Panc1 (cell line): Measurements from ENCODE around the gene HINT2. TPM values are rescaled to one million over a fixed set of nuclear protein-coding genes. Genes with fewer than 3 reads are reported as not detected.

Source experiments
- total RNA-seq: library from RNA; stranded (reverse); gene quantifications from one replicate; pipeline ENCODE4 v1.2.1, GENCODE V29; 2021; ENCODE audit not compliant: unreplicated experiment

HINT2 gene
- total RNA-seq, 1 experiment from 2014 or later: 75.6 TPM

Other genes with a start within 250 kb of the HINT2 start
- 55.0 TPM for gene TESK1, start 209.8 kb downstream of the HINT2 start, total RNA-seq
- 0.72 TPM for gene CD72, start 196.6 kb downstream of the HINT2 start, total RNA-seq
- not detected for gene SIT1, start 164.1 kb downstream of the HINT2 start, total RNA-seq
- 29,896 TPM for gene RMRP, start 157.0 kb downstream of the HINT2 start, total RNA-seq
- 39.9 TPM for gene CCDC107, start 156.8 kb downstream of the HINT2 start, total RNA-seq
- gene ARHGEF39, start 149.8 kb downstream of the HINT2 start, total RNA-seq: 34.0 TPM
- gene CA9, start 141.1 kb downstream of the HINT2 start, total RNA-seq: 0.31 TPM
- gene TPM2, start 125.1 kb downstream of the HINT2 start, total RNA-seq: 544 TPM
- 347 TPM for gene TLN1, start 82.8 kb downstream of the HINT2 start, total RNA-seq
- gene CREB3, start 82.4 kb downstream of the HINT2 start, total RNA-seq: 67.0 TPM
- gene GBA2, start 65.8 kb downstream of the HINT2 start, total RNA-seq: 109 TPM
- gene RGP1, start 65.8 kb downstream of the HINT2 start, total RNA-seq: 43.3 TPM
- gene MSMP, start 60.8 kb downstream of the HINT2 start, total RNA-seq: 1.4 TPM
- gene NPR2, start 23.5 kb downstream of the HINT2 start, total RNA-seq: 12.2 TPM
- 0.90 TPM for gene SPAG8, start 2.8 kb downstream of the HINT2 start, total RNA-seq
- not detected for gene FAM221B, start 13.7 kb upstream of the HINT2 start, total RNA-seq
- 7.9 TPM for gene TMEM8B, start 14.2 kb upstream of the HINT2 start, total RNA-seq
- not detected for gene OR13J1, start 55.4 kb upstream of the HINT2 start, total RNA-seq
- not detected for gene HRCT1, start 91.2 kb upstream of the HINT2 start, total RNA-seq
- gene SPAAR, start 94.4 kb upstream of the HINT2 start, total RNA-seq: not detected
- gene OR2S2, start 143.1 kb upstream of the HINT2 start, total RNA-seq: not detected
- gene RECK, start 221.9 kb upstream of the HINT2 start, total RNA-seq: 13.2 TPM